Glomerular endothelial cell (primary cell): ENCODE results near the gene THSD7A. TPM values are rescaled to one million over a fixed set of nuclear protein-coding genes. Genes with fewer than 3 reads are reported as not detected.

ENCODE experiments used
- DNase-seq: peaks from one replicate; pipeline ENCODE4 v3.0.0-alpha.2; 2011; ENCODE audit warnings: low read depth, low spot score; ENCODE audit errors: extremely low read depth
- total RNA-seq: library from RNA; depleted of rRNA; stranded (reverse); fragments of >200 nt; gene quantifications from 2 replicates; pipeline ENCODE4 v1.2.3, GENCODE V29; 2015

THSD7A gene
- total RNA-seq, 1 donor from 2014 or later, result 31.6 TPM

- DNase-seq, result no peak
These were observed 485.7 kb downstream of the THSD7A start for GRCh38 chr7:11346302-11346701.

- DNase-seq, result no peak
These were observed 486.4 kb downstream of the THSD7A start for GRCh38 chr7:11345621-11346020.

- peak; percentile 18 for DNase-seq
These were observed 488.1 kb downstream of the THSD7A start for GRCh38 chr7:11343818-11344413.

GRCh38 chr7:11343136-11343535 lies 488.9 kb downstream of the THSD7A start:
- DNase-seq, result no peak

GRCh38 chr7:11341285-11341944 lies 490.6 kb downstream of the THSD7A start:
- DNase-seq, result no peak

GRCh38 chr7:11336432-11336831 lies 495.6 kb downstream of the THSD7A start:
- no peak for DNase-seq

GRCh38 chr7:11335947-11336346 lies 496.1 kb downstream of the THSD7A start:
- DNase-seq, result no peak

- no peak for DNase-seq
These were observed 499.2 kb downstream of the THSD7A start for GRCh38 chr7:11332865-11333228.

- no peak for DNase-seq
These were observed 499.7 kb downstream of the THSD7A start for GRCh38 chr7:11332186-11332864.

GRCh38 chr7:11331128-11332102 lies 500.6 kb downstream of the THSD7A start:
- no peak for DNase-seq

GRCh38 chr7:11330717-11331116 lies 501.3 kb downstream of the THSD7A start:
- no peak for DNase-seq

- DNase-seq, result no peak
These were observed 501.8 kb downstream of the THSD7A start for GRCh38 chr7:11330208-11330607.

- no peak for DNase-seq
These were observed 502.4 kb downstream of the THSD7A start for GRCh38 chr7:11329626-11330025.

GRCh38 chr7:11328309-11328708 lies 503.7 kb downstream of the THSD7A start:
- DNase-seq, result no peak

GRCh38 chr7:11327633-11328032 lies 504.4 kb downstream of the THSD7A start:
- DNase-seq, result no peak
